Endothelial cell (in vitro differentiated cells): ENCODE data around the gene PSMA2. TPM values are rescaled to one million over a fixed set of nuclear protein-coding genes. Genes with fewer than 3 reads are reported as not detected.

Experiments
- DNase-seq: peaks from one replicate; pipeline ENCODE4 v3.0.0; 2021; ENCODE audit warnings: low spot score
- H3K27ac Mint-ChIP-seq: one replicate; pipeline ENCODE4 v1.8.0; 2021; ENCODE audit warnings: mixed read lengths, inconsistent platforms; ENCODE audit not compliant: unreplicated experiment
- H3K27me3 Mint-ChIP-seq: one replicate; pipeline ENCODE4 v1.8.0; 2021; ENCODE audit warnings: mild to moderate bottlenecking, moderate library complexity, mixed read lengths, inconsistent platforms; ENCODE audit not compliant: unreplicated experiment
- H3K36me3 Mint-ChIP-seq: one replicate; pipeline ENCODE4 v1.8.0; 2021; ENCODE audit warnings: mild to moderate bottlenecking, low read depth, mixed read lengths, inconsistent platforms; ENCODE audit not compliant: unreplicated experiment
- H3K4me1 Mint-ChIP-seq: one replicate; pipeline ENCODE4 v1.8.0; 2021; ENCODE audit warnings: mild to moderate bottlenecking, mixed read lengths, inconsistent platforms; ENCODE audit not compliant: unreplicated experiment
- H3K4me3 Mint-ChIP-seq: one replicate; pipeline ENCODE4 v1.8.0; 2021; ENCODE audit warnings: mild to moderate bottlenecking, mixed read lengths, inconsistent platforms; ENCODE audit not compliant: unreplicated experiment
- H3K9me3 Mint-ChIP-seq: one replicate; pipeline ENCODE4 v1.8.0; 2021; ENCODE audit warnings: mixed read lengths, inconsistent platforms; ENCODE audit not compliant: unreplicated experiment
- CTCF ChIP-seq: fragments of 200-600 bp; sonication (generic); IDR thresholded peaks from one replicate; pipeline ENCODE4 v1.5.0; 2021; ENCODE audit warnings: antibody characterized with exemption; ENCODE audit not compliant: unreplicated experiment
- total RNA-seq: library from RNA; stranded (reverse); fragmentation: NEBNext Ultra II Directional; extraction: Animal tissue kit (Norgen Biotek cat#: 25700); gene quantifications from one replicate; pipeline ENCODE4 v1.2.1, GENCODE V29; 2021; ENCODE audit not compliant: unreplicated experiment

Gene PSMA2
- total RNA-seq, 1 donor from 2014 or later = 103 TPM

- no peak for DNase-seq
- no peaks in the 10 kb centered on the region for H3K9me3 Mint-ChIP-seq
- H3K27me3 Mint-ChIP-seq = no peaks in the 10 kb centered on the region
- no peak overlapping the region for H3K4me3 Mint-ChIP-seq
- H3K4me1 Mint-ChIP-seq = peaks cover 10% of the 10 kb centered on the region
- no peaks in the 10 kb centered on the region for H3K36me3 Mint-ChIP-seq
- H3K27ac Mint-ChIP-seq = no peak overlapping the region
- TF ChIP-seq CTCF = no peak
These were observed 48.0 kb downstream of the PSMA2 start for GRCh38 chr7:42883950-42884349.

- no peaks in the 10 kb centered on the region for H3K4me1 Mint-ChIP-seq
- H3K36me3 Mint-ChIP-seq = no peaks in the 10 kb centered on the region
- H3K9me3 Mint-ChIP-seq = no peaks in the 10 kb centered on the region
- no peak overlapping the region for H3K4me3 Mint-ChIP-seq
- peaks cover 2% of the 10 kb centered on the region for H3K27me3 Mint-ChIP-seq
- H3K27ac Mint-ChIP-seq = no peak overlapping the region
- no peak for TF ChIP-seq CTCF
- no peak for DNase-seq
These were observed 51.6 kb downstream of the PSMA2 start for GRCh38 chr7:42880392-42880791.

GRCh38 chr7:42878303-42878702, 53.7 kb downstream of the PSMA2 start:
- Mint-ChIP-seq H3K4me3 (no peak overlapping the region), H3K27ac (no peak overlapping the region), H3K9me3 (no peaks in the 10 kb centered on the region), H3K36me3 (no peaks in the 10 kb centered on the region), H3K27me3 (peaks cover 5% of the 10 kb centered on the region), H3K4me1 (no peaks in the 10 kb centered on the region)
- no peak for DNase-seq
- TF ChIP-seq CTCF = no peak

GRCh38 chr7:42877862-42878261, 54.1 kb downstream of the PSMA2 start:
- peaks cover 5% of the 10 kb centered on the region for H3K27me3 Mint-ChIP-seq
- H3K36me3 Mint-ChIP-seq = no peaks in the 10 kb centered on the region
- H3K27ac Mint-ChIP-seq = no peak overlapping the region
- H3K4me1 Mint-ChIP-seq = no peaks in the 10 kb centered on the region
- no peaks in the 10 kb centered on the region for H3K9me3 Mint-ChIP-seq
- no peak overlapping the region for H3K4me3 Mint-ChIP-seq
- DNase-seq = no peak
- no peak for TF ChIP-seq CTCF

- TF ChIP-seq CTCF = peak; percentile 88
- H3K36me3 Mint-ChIP-seq = no peaks in the 10 kb centered on the region
- DNase-seq = peak; percentile 67
- no peak overlapping the region for H3K27ac Mint-ChIP-seq
- no peak overlapping the region for H3K4me3 Mint-ChIP-seq
- no peaks in the 10 kb centered on the region for H3K9me3 Mint-ChIP-seq
- peaks cover 7% of the 10 kb centered on the region for H3K27me3 Mint-ChIP-seq
- no peaks in the 10 kb centered on the region for H3K4me1 Mint-ChIP-seq
These were observed 55.5 kb downstream of the PSMA2 start for GRCh38 chr7:42876182-42877068.
